HL-60/S4 treated with retinoic acid at 250 ng/mL for 4 days and 3 days (cell line): Measurements from ENCODE around the gene KIAA0753.

ENCODE experiments used
- in situ Hi-C: fragments of 300-500 bp; cut with MboI; formaldehyde crosslinking; loops from 2 replicates; pipeline ENCODE4 v1.7.0; 2022; ENCODE audit warnings: low sequenced_read_pairs

KIAA0753 gene

DNA sequence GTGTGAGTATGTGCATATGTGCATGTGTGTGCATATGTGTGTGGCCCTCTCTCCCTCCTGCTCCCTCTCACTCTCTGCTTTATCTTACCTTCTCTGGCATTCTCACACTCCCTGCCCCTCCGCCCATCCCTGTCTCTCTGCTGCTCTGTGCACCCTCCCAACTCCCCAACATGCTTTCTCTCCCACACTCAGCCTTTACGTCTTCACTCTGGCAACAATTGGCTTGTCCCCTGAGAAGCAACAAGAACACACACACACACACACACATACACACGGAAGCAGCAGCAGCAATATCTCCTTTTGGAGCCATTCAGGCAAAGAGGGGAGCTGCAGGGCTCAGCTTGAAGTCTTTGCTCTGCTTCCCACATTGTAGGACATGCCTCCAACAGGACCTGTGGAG lies 112.0 kb downstream of the KIAA0753 start:
- in situ Hi-C loops: no loop called here
